K562 (cell line): ENCODE results near the gene NUP160. TPM values are rescaled to one million over a fixed set of nuclear protein-coding genes. Genes with fewer than 3 reads are reported as not detected.
"Not testable (repeated sequence)": the region's sequence is repeated elsewhere in the genome, so short reads cannot be mapped to it uniquely, and the experiment has no call there.

Experiments
- ATAC-seq: fragments of 200-7000 bp; cut with Tn5 transposase; 3 replicates; pipeline ENCODE4 v1.9.1; 2020; ENCODE audit warnings: moderate library complexity
- BruUV-seq: library from RNA; stranded (reverse); fragments of 400-500 nt; replicated peaks from 2 replicates; lab custom pipeline; 2021; lab: Mats Ljungman, UMichigan
- CTCF ChIA-PET: fragments of 300-600 bp; formaldehyde crosslinking; extraction: SDS; loops from one replicate; lab custom pipeline; 2021; ENCODE audit warnings: low intra/inter-chr PET ratio; lab: Yijun Ruan, JAX
- POLR2A ChIA-PET: fragments of 300-600, 350-650 bp; sonication (Branson Sonifier 250); formaldehyde crosslinking; extraction: SDS; loops from one replicate; lab custom pipeline; 2021; ENCODE audit warnings: antibody characterized with exemption, inconsistent platforms; lab: Yijun Ruan, JAX
- DNase-seq, 4 experiments: peaks; one replicate each; pipeline versions ENCODE4 v3.0.0 to v3.0.0-alpha.2; 2011 to 2018; ENCODE audit warnings: low spot score in 3 of 4, mixed read lengths in 3 of 4; ENCODE audit errors: extremely low read depth in 1 of 4
- FAIRE-seq: peaks from 2 replicates; lab custom pipeline; 2011; peaks lifted over from hg19 to GRCh38; lab: Jason Lieb, UNC
- H2AFZ ChIP-seq: 2 replicates; pipeline ENCODE4 v1.6.0; 2011; ENCODE audit warnings: low read depth, low read length, control low read depth, inconsistent platforms
- H3K27ac ChIP-seq: fragments of 200-600 bp; 3 replicates; pipeline ENCODE4 v1.8.0; 2011; ENCODE audit warnings: low read depth, mild to moderate bottlenecking, control low read depth, inconsistent platforms, low read length, moderate library complexity, mixed read lengths; ENCODE audit errors: extremely low read depth
- H3K27me3 ChIP-seq, 2 experiments: fragments of 300-600 bp in 1 of 2; 2 replicates in 1 of 2; 3 replicates in 1 of 2; pipeline versions ENCODE4 v1.6.0 to v1.8.0; 2011; ENCODE audit warnings: inconsistent platforms in 2 of 2, low read length in 2 of 2, mild to moderate bottlenecking in 1 of 2, mixed read lengths in 1 of 2, moderate library complexity in 1 of 2; ENCODE audit not compliant: control insufficient read depth in 2 of 2, insufficient read depth in 2 of 2
- H3K36me3 ChIP-seq: fragments of 300-600 bp; 3 replicates; pipeline ENCODE4 v1.8.0; 2011; ENCODE audit warnings: mild to moderate bottlenecking, low read length, inconsistent platforms; ENCODE audit not compliant: control insufficient read depth, insufficient read depth
- H3K4me1 ChIP-seq, 2 experiments: fragments of 200-600 bp in 1 of 2; replicated peaks in 1 of 2; 2 replicates in 1 of 2; 3 replicates in 1 of 2; pipeline versions ENCODE4 v1.5.1 to v1.8.0; 2011; ENCODE audit warnings: inconsistent platforms in 2 of 2, low read length in 2 of 2, mild to moderate bottlenecking in 1 of 2, mixed read lengths in 1 of 2, moderate library complexity in 1 of 2; ENCODE audit not compliant: control insufficient read depth in 2 of 2, insufficient read depth in 2 of 2
- H3K4me2 ChIP-seq: 2 replicates; pipeline ENCODE4 v1.6.1; 2011; ENCODE audit warnings: low read length, control low read depth, inconsistent platforms, mixed read lengths; ENCODE audit not compliant: insufficient read depth
- H3K4me3 ChIP-seq: fragments of 200-600 bp; sonication (generic), shearing (Covaris generic); 2 replicates; pipeline ENCODE4 v1.5.1; 2016; ENCODE audit warnings: control low read depth, inconsistent platforms
- H3K79me2 ChIP-seq: fragments of 200-600 bp; 3 replicates; pipeline ENCODE4 v1.8.0; 2011; ENCODE audit warnings: low read length, inconsistent platforms; ENCODE audit not compliant: control insufficient read depth, insufficient read depth
- H3K9ac ChIP-seq, 2 experiments: 2 replicates each; pipeline versions ENCODE4 v1.6.0 to v1.6.1; 2011; ENCODE audit warnings: low read depth in 2 of 2, low read length in 2 of 2, control low read depth in 1 of 2, inconsistent platforms in 1 of 2, mild to moderate bottlenecking in 1 of 2, mixed read lengths in 1 of 2; ENCODE audit not compliant: insufficient read depth in 1 of 2
- H3K9me1 ChIP-seq: one replicate; pipeline ENCODE4 v1.6.0; 2011; ENCODE audit warnings: inconsistent platforms, mild to moderate bottlenecking, low read length, moderate library complexity; ENCODE audit not compliant: control insufficient read depth, insufficient read depth
- H3K9me3 ChIP-seq: replicated peaks from 2 replicates; pipeline ENCODE4 v1.5.1; 2011; ENCODE audit warnings: low read depth, low read length, inconsistent platforms; ENCODE audit not compliant: control insufficient read depth, insufficient read depth
- H4K20me1 ChIP-seq: replicated peaks from 2 replicates; pipeline ENCODE4 v1.6.1; 2011; ENCODE audit warnings: low read length, inconsistent platforms, mixed read lengths; ENCODE audit not compliant: control insufficient read depth, insufficient read depth
- AFF4 ChIP-seq: sonication (generic); formaldehyde crosslinking; IDR thresholded peaks from 2 replicates; pipeline ENCODE4 v1.8.0; 2023; ENCODE audit warnings: mild to moderate bottlenecking, missing genetic modification reagents
- CUX1 ChIP-seq: fragments of 200-800 bp; sonication (Bioruptor generic); IDR thresholded peaks from 2 replicates; pipeline ENCODE4 v1.6.1; 2016; ENCODE audit warnings: missing genetic modification characterization, missing compliant biosample characterization
- TEAD2 ChIP-seq: fragments of 450-650 bp; IDR thresholded peaks from 2 replicates; pipeline ENCODE4 v1.6.1; 2016; ENCODE audit warnings: missing genetic modification characterization, control low read depth, missing compliant biosample characterization
- ZC3H4 ChIP-seq: sonication (generic); formaldehyde crosslinking; IDR thresholded peaks from 2 replicates; pipeline ENCODE4 v1.9.0; 2021; ENCODE audit warnings: missing genetic modification reagents, borderline replicate concordance
- WGBS: fragments of 100-300 bp; shearing (Covaris generic); methylation state at CpG from one replicate; pipeline ENCODE4 v1.1.6; 2016; ENCODE audit warnings: low coverage, mixed read lengths; ENCODE audit not compliant: insufficient coverage; ENCODE audit errors: missing lambda C conversion rate; 5-methylcytosine and 5-hydroxymethylcytosine counted together
- in situ Hi-C: fragments of 300-500 bp; cut with MboI; formaldehyde crosslinking; loops from 4 replicates; pipeline ENCODE4 v1.15.0; 2018; ENCODE audit warnings: inconsistent platforms, mixed read lengths
- intact Hi-C: fragments of 100-400 bp; cut with micrococcal nuclease; formaldehyde crosslinking; loops from 2 replicates; pipeline ENCODE4 v1.14.2; 2022
- polyA plus RNA-seq, 8 experiments: library from polyadenylated mRNA; depleted of rRNA in 4 of 8; stranded (reverse) in 5 of 8; unstranded in 3 of 8; fragments of >200 nt; fragmentation: Nextera tagmentation in 2 of 8; fragmentation: Illumina TruSeq in 1 of 8; extraction: Ambion mirVana in 2 of 8; extraction: Trizol in 1 of 8; gene quantifications; 2 replicates each; pipeline versions ENCODE4 v1.2.1 to v1.2.3, GENCODE V29; 2011 to 2014; ENCODE audit warnings: inconsistent platforms in 1 of 8, missing spikeins in 1 of 8
- total RNA-seq, 7 experiments: library from RNA; depleted of rRNA in 6 of 7; stranded (reverse); fragments of >200 nt in 6 of 7; fragmentation: Illumina TruSeq in 2 of 7; extraction: Trizol in 2 of 7; gene quantifications; 2 replicates each; pipeline versions ENCODE4 v1.2.1 to v1.2.3, GENCODE V29; 2011 to 2021; ENCODE audit warnings: low replicate concordance in 1 of 7

The NUP160 gene
- total and polyA plus RNA-seq, 9 of the 15 experiments (the other 6 are each of a cell fraction or from before 2014, with no cell fraction given) = 41.5 to 112 (median 65.0) TPM

DNA sequence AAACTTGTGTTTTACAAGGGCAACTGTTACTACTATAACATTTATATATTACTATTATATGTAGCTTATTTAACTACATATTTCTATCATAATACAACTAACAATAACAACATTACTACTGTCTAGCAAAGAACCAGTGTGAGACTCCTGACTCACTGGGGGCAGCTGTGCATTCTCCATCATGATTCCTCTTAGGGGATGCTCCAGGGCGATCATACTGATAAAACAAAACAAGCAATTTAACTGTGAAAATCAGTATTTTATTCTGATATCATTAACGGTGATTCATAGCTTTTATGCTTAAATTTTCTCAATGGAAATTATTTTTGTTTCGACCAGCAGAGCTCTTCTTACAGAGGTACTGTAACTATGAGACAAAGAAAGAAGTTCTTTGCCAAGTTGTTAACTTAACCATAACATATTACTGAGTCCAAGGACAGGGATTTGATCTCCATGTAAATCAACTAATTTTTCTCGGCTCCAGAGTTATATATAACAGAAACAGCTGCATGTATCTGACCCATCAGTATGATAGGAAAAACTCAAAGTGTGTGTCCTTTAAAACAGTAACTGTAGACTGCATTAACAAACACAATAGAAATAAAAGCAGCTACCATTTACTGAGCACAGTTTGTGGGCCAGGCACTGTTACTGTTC, 56.2 kb downstream of the NUP160 start (continued):
- TF ChIP-seq CUX1 (CRISPR knock-in tag) = no peak
- TF ChIP-seq TEAD2 (tag) = no peak
- no peak for TF ChIP-seq ZC3H4 (CRISPR knock-in tag)
- no peak for TF ChIP-seq AFF4 (CRISPR knock-in tag)

GRCh38 chr11:47790017-47790416, 58.1 kb downstream of the NUP160 start:
- H2AFZ ChIP-seq, H3K9me1 ChIP-seq, ATAC-seq, H3K27ac ChIP-seq, H3K4me2 ChIP-seq, H3K27me3 ChIP-seq, DNase-seq, in situ Hi-C loops, H3K9me3 ChIP-seq, H3K4me1 ChIP-seq, intact Hi-C loops, H3K4me3 ChIP-seq, H3K79me2 ChIP-seq, H3K9ac ChIP-seq, CTCF ChIA-PET, FAIRE-seq, BruUV-seq, H4K20me1 ChIP-seq: not testable (repeated sequence)
- WGBS = 94% methylated on average over 8 of the region's 8 CpGs
- H3K36me3 ChIP-seq = peaks cover 92% of the 10 kb centered on the region
- POLR2A ChIA-PET = interaction anchor here (0.9 kb wide), 1 partner anchor 13 kb away, joined by 3 read pairs; no protein-coding TSS in a partner anchor
